ENCODE measurements around the gene NOS1AP.

Gene NOS1AP

DNA sequence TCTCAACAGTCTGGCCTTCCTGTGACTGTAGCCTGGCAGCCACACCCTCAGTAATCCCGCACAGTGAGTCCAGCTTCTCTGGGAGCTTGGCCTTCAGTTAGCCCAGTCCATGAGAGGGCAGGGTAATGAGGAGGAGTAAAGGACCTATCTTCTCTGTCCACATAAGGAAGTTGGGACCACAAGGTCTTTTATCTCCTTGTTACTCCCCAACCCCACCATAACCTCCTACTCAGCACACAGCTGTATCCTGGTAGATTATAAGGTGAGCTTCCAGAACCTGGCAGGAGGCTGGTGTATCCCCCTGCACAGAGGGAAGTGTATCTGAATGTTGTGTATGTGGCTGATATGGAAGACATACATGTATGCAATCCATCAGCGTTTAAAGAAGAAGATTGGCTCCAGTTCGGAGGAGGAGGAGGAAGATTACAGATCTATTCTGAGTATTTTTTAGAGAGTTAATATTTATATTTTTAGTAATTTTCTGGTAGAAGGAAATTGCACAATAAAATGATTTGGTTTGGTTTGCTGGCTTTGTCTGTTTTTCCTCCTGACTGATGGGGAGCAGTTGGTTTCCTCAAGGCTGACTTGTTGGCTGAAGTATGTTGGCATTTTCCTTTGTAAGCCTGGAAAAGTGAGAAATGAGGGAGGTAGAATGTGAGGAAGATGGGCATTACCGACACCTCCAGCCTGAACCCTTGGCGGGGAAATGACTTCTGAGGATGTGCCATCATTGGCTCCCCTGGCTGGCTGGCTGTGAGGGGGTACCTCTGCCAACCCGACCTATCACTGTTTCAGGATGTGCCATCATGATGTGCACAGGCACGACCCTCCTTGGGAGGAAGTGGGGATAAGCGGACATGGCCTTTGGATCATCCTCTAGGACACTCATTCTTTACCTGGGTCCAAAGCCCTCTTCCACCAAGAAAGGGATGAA, 317.1 kb downstream of the NOS1AP start:
- Histone ChIP-seq H3K9me3 (ENCODE audit: low read length) (no peaks in the 10 kb centered on the region), H3K27ac (ENCODE audit: low read depth, low read length) (no peak overlapping the region), H3K27me3 (ENCODE audit: control insufficient read depth in 1 of 2, insufficient read depth in 2 of 2, low read length in 2 of 2) (no peaks in the 10 kb centered on the region), H3K36me3 (ENCODE audit: insufficient read depth, low read length) (no peaks in the 10 kb centered on the region), H3K4me3 (ENCODE audit: low read depth in 1 of 2, low read length in 2 of 2) (no peak overlapping the region), H3K4me1 (ENCODE audit: insufficient read depth, low read length) (no peaks in the 10 kb centered on the region), H3K9ac (ENCODE audit: low read length) (no peak overlapping the region)

DNA sequence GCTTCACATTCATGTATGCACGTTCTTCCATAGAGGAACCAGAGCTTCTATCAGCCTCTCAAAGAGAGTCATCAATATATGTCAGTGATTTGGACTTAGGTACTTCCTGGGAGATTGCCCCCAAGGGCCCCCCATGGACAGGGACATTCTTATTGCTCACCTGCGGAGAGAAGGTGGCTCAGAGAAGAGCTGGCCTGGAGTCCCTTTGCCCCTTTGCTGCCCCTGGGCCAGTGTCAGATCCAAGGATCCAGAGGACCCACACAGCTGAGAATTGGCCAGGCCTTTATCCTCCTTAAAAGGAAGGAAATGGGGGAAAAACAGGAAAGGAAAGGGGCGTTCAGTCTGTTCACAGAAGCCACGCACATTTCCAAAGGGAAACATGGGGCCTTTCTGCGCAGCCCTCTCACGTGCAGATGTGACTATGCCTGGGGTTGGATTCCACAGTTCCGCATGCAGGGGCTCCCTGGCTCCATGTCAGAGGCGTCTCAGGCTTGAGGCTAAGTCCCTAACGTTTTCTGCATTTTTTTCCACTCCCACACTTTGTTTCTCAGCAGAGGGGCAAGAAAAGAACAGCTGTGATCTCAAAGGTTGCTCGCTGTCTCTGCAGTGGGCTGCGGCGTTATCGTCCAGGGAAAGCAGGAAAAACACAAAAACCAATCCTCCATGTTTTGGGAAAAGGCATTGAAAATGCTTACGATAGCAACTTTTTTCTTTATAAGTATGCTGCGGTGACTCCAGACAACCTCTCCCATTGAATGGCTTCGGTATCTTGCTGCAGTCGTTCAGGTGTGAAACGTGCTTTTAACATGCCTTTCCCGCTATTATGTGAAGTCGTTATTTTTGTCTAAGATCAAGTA, 318.0 kb downstream of the NOS1AP start:
- H3K36me3 ChIP-seq (ENCODE audit: insufficient read depth, low read length): no peaks in the 10 kb centered on the region
- no peaks in the 10 kb centered on the region for H3K27me3 ChIP-seq (ENCODE audit: control insufficient read depth in 1 of 2, insufficient read depth in 2 of 2, low read length in 2 of 2)
- H3K4me1 ChIP-seq (ENCODE audit: insufficient read depth, low read length): no peaks in the 10 kb centered on the region
- H3K4me3 ChIP-seq (ENCODE audit: low read depth in 1 of 2, low read length in 2 of 2): no peak overlapping the region
- no peak overlapping the region for H3K9ac ChIP-seq (ENCODE audit: low read length)
- H3K9me3 ChIP-seq (ENCODE audit: low read length): no peaks in the 10 kb centered on the region
- no peak overlapping the region for H3K27ac ChIP-seq (ENCODE audit: low read depth, low read length)

DNA sequence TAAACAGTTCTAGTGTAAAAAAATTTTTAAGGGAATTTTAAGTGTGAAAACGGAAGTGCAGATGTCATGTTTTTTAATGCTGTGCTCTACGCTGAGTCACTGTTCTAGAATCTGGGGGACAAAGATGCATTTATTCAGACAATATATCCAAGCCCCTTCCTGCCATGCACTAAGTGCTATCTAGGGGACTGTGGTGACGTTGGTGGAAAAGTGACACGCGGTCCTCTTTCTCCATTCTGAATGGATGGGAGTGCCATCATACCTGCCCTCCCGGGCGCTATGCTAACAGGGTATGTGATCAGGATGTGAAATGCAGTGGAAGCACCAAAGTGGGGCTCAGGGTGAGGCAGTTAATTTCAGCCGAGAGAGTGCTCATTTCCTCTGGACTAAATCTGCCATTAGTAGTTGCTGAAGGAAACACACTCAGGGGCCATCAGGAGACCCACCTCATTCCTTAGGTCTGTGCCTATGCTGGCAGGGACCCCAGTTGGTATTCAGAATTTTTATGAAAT, 318.6 kb downstream of the NOS1AP start:
- H3K27me3 ChIP-seq (ENCODE audit: control insufficient read depth in 1 of 2, insufficient read depth in 2 of 2, low read length in 2 of 2): no peaks in the 10 kb centered on the region
- no peaks in the 10 kb centered on the region for H3K36me3 ChIP-seq (ENCODE audit: insufficient read depth, low read length)
- H3K9me3 ChIP-seq (ENCODE audit: low read length): no peaks in the 10 kb centered on the region
- H3K9ac ChIP-seq (ENCODE audit: low read length): no peak overlapping the region
- H3K4me3 ChIP-seq (ENCODE audit: low read depth in 1 of 2, low read length in 2 of 2): no peak overlapping the region
- no peak overlapping the region for H3K27ac ChIP-seq (ENCODE audit: low read depth, low read length)
- H3K4me1 ChIP-seq (ENCODE audit: insufficient read depth, low read length): no peaks in the 10 kb centered on the region

DNA sequence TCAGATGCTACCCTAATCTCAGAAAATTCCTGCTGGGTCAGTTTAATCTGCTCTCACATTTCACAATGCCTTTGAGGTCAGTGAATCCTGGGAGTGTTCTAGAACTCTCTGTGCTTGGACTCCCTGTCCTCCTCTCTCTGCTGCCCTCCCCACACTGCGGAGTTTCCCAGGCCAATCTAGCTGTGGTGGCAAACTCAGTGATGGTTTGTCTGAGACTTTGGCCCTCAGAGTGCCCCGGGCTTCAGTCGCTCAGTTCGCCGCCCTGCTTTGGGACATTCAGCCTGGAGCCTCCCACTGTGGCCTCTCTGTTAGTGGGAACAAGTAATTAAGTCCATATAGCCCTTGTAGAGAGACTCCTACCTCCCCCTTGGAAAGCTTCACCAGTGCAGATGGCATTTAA, 319.1 kb downstream of the NOS1AP start:
- Histone ChIP-seq H3K27ac (ENCODE audit: low read depth, low read length) (no peak overlapping the region), H3K27me3 (ENCODE audit: control insufficient read depth in 1 of 2, insufficient read depth in 2 of 2, low read length in 2 of 2) (no peaks in the 10 kb centered on the region), H3K4me3 (ENCODE audit: low read depth in 1 of 2, low read length in 2 of 2) (no peak overlapping the region), H3K9ac (ENCODE audit: low read length) (no peak overlapping the region), H3K4me1 (ENCODE audit: insufficient read depth, low read length) (no peaks in the 10 kb centered on the region), H3K9me3 (ENCODE audit: low read length) (no peaks in the 10 kb centered on the region), H3K36me3 (ENCODE audit: insufficient read depth, low read length) (no peaks in the 10 kb centered on the region)

DNA sequence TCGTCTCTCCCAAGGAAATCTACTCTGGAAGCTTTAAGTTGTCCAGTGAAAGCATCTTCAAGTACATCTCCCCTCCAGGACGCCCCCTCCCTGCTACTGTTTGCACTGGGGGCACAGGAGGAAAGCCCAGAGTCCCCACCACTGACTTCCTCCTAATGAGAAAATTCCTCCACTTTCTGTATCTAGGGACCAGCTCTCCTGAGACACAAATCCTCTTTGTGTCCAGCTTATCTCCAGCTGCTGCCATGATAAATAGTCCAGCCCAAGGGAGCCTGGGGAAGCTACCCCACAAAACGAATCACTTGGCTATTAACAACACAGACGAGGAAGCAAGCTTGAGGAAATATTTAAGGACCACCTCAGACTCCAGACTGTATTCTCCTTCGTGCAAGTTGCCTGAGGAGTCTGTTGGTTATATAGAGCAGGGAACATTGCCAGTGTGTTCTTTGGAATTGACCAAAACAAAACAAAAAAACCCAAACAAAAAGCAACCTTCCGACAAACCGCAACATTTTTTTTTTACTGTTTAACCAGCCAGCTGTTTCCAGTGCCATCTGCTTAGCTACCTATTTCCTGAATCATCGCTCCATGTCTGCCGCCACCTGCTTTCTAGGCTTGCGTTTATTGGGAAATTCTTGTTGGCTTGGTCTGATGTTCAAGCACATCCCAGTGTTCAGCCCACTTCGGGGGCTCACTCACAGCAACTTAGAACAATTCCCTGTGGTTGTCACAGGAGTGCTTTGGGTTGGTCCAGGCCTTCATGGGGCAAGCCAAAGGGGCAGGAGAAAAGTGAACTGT, 319.7 kb downstream of the NOS1AP start:
- H3K4me3 ChIP-seq (ENCODE audit: low read depth in 1 of 2, low read length in 2 of 2): no peak overlapping the region
- no peaks in the 10 kb centered on the region for H3K36me3 ChIP-seq (ENCODE audit: insufficient read depth, low read length)
- no peak overlapping the region for H3K27ac ChIP-seq (ENCODE audit: low read depth, low read length)
- no peaks in the 10 kb centered on the region for H3K27me3 ChIP-seq (ENCODE audit: control insufficient read depth in 1 of 2, insufficient read depth in 2 of 2, low read length in 2 of 2)
- no peaks in the 10 kb centered on the region for H3K9me3 ChIP-seq (ENCODE audit: low read length)
- no peaks in the 10 kb centered on the region for H3K4me1 ChIP-seq (ENCODE audit: insufficient read depth, low read length)
- H3K9ac ChIP-seq (ENCODE audit: low read length): no peak overlapping the region

DNA sequence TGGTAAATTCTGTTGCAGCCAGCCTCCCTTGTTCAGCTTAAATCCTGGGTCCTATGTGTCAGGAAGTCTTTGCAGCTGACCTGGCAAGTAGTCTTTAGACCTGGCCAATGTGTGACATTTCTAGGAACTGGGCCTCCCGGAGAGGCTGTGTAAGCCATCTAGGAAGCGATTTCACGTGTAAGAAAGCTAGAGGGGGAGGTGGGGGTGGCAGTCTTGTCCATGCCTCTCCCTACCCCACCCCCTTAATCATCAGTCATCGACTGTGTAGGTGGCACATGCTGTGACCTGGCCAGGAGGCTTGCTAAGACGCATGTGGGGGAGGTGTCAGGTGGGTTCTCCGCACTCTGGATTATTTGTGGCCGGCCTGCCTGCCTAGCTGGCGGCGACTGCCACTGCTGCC, 320.5 kb downstream of the NOS1AP start:
- H3K36me3 ChIP-seq (ENCODE audit: insufficient read depth, low read length): no peaks in the 10 kb centered on the region
- no peak overlapping the region for H3K9ac ChIP-seq (ENCODE audit: low read length)
- no peaks in the 10 kb centered on the region for H3K9me3 ChIP-seq (ENCODE audit: low read length)
- no peak overlapping the region for H3K4me3 ChIP-seq (ENCODE audit: low read depth in 1 of 2, low read length in 2 of 2)
- no peak overlapping the region for H3K27ac ChIP-seq (ENCODE audit: low read depth, low read length)
- no peaks in the 10 kb centered on the region for H3K4me1 ChIP-seq (ENCODE audit: insufficient read depth, low read length)
- H3K27me3 ChIP-seq (ENCODE audit: control insufficient read depth in 1 of 2, insufficient read depth in 2 of 2, low read length in 2 of 2): no peaks in the 10 kb centered on the region

DNA sequence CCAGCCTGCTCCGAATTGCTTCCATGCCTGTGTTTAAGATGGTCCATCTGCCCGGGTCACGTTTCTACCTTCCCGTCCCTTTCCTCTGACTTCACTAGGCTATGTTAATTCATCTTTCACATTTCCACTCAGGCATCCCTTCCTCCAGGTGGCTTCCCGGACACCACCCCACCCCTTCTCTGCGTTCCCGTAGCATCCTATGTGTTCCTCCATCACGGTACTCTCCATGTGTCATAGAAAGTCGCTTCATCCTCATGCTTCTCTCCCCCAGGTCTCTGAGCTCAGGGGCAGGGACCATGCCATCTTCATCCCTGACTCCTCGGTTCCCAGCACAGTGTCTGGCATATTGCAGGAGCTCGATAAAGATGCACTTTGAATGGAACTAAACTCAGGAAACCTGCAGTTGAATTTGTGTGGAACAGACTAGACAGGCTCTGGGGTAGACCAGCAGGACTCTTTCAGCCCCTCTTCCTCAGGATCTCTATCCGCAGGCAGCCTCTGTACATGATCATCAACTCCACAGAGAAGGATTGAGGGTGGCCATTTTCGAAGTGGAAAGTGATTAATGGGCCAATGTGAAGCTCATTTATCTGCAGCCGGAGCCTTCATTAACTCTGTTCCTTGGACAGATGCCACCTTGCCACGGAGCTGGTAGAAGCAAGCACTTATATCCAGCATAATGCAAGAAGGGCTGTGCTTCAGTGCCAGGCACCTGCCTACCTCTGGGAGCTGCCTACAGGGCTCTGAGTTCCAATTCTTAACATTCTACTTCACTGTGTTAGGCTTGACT, 321.1 kb downstream of the NOS1AP start:
- H3K36me3 ChIP-seq (ENCODE audit: insufficient read depth, low read length): no peaks in the 10 kb centered on the region
- H3K27me3 ChIP-seq (ENCODE audit: control insufficient read depth in 1 of 2, insufficient read depth in 2 of 2, low read length in 2 of 2): no peaks in the 10 kb centered on the region
- H3K9ac ChIP-seq (ENCODE audit: low read length): no peak overlapping the region
- no peak overlapping the region for H3K27ac ChIP-seq (ENCODE audit: low read depth, low read length)
- no peaks in the 10 kb centered on the region for H3K9me3 ChIP-seq (ENCODE audit: low read length)
- no peak overlapping the region for H3K4me3 ChIP-seq (ENCODE audit: low read depth in 1 of 2, low read length in 2 of 2)
- no peaks in the 10 kb centered on the region for H3K4me1 ChIP-seq (ENCODE audit: insufficient read depth, low read length)

DNA sequence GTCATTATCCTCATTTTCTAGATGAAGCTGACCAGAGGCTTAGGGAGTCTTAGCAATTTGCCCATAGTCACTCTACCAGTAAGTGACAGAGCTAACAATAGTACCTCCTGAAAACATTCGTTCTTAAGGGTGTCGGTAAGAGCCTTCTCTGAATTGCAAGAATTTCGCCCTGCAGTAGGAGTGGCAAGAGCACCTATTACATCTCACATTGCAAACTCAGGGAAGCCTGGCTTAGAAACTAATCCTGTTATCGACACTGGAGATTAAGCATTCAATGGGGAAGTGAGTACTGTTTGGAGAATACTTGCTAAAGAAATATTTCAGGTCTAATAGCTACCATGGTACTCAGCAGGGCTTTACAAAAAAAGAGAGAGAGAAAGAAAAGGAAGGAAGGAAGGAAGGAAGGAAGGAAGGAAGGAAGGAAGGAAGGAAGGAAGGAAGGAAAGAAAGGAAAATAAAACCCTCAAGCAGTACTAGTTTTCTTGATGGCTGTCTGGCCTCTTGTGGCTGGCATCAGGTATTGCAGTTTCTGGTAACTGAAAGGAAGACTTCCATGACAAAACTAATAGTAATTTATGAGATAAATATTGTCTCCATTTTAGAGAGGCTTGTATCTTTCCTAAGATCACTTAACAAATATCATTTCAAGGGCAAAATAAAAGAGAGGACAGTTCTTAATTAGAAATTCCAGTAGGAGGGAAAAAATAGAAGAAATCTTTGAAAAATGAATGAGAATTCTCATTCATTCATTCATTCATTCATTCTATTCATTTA, 322.5 kb downstream of the NOS1AP start:
- H3K9me3 ChIP-seq (ENCODE audit: low read length): no peaks in the 10 kb centered on the region
- H3K36me3 ChIP-seq (ENCODE audit: insufficient read depth, low read length): no peaks in the 10 kb centered on the region
- no peak overlapping the region for H3K4me3 ChIP-seq (ENCODE audit: low read depth in 1 of 2, low read length in 2 of 2)
- no peak overlapping the region for H3K9ac ChIP-seq (ENCODE audit: low read length)
- H3K27ac ChIP-seq (ENCODE audit: low read depth, low read length): no peak overlapping the region
- no peaks in the 10 kb centered on the region for H3K27me3 ChIP-seq (ENCODE audit: control insufficient read depth in 1 of 2, insufficient read depth in 2 of 2, low read length in 2 of 2)
- H3K4me1 ChIP-seq (ENCODE audit: insufficient read depth, low read length): no peaks in the 10 kb centered on the region

DNA sequence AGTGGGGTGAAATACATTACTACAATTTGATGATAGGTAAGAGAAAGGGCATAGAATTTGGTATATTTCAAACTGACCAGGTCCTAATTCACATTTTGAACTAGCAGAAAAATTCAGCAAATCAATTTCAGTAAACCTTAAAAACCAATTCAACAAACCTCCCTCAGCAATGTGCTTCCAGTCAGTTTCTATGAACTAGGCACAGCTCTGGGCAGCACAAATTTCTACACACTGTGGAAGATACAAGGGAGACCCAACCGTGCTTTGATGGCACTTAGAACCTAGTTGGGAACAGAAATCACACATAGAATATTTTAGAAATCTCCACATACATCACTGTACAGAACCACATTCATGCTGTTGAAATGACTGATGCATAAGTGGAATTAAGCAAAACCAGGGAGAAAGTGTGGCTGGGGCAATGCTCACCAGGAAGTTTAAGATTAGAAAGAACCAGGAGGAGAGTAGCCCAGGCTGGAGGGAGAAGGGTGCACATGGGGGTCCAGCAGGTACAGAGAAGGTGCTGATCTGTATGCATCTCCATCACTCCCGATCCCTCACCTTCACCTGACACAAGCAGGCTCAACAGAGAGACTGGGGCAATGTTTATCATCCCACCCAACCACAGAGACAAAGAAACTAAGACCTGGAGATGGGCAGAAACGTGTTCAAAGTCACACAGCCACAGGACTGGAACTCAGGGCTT, 326.9 kb downstream of the NOS1AP start:
- Histone ChIP-seq H3K27me3 (ENCODE audit: control insufficient read depth in 1 of 2, insufficient read depth in 2 of 2, low read length in 2 of 2) (no peaks in the 10 kb centered on the region), H3K4me3 (ENCODE audit: low read depth in 1 of 2, low read length in 2 of 2) (no peak overlapping the region), H3K27ac (ENCODE audit: low read depth, low read length) (no peak overlapping the region), H3K9me3 (ENCODE audit: low read length) (no peaks in the 10 kb centered on the region), H3K4me1 (ENCODE audit: insufficient read depth, low read length) (no peaks in the 10 kb centered on the region), H3K36me3 (ENCODE audit: insufficient read depth, low read length) (no peaks in the 10 kb centered on the region), H3K9ac (ENCODE audit: low read length) (no peak overlapping the region)
